GM23248 (cell line): ENCODE results near the gene HEMK1.

Source experiments
- EZH2 ChIP-seq: fragments of 200-600 bp; sonication (generic); IDR thresholded peaks from 2 replicates; pipeline ENCODE4 v1.6.1; 2018; ENCODE audit warnings: antibody characterized with exemption, mild to moderate bottlenecking; ENCODE audit not compliant: insufficient read depth, poor library complexity, severe bottlenecking
- EZH2phosphoT487 ChIP-seq: fragments of 200-600 bp; sonication (generic); IDR thresholded peaks from 2 replicates; pipeline ENCODE4 v1.6.1; 2018; ENCODE audit warnings: antibody characterized with exemption, moderate library complexity, mild to moderate bottlenecking, low read depth; ENCODE audit not compliant: insufficient read depth

DNA sequence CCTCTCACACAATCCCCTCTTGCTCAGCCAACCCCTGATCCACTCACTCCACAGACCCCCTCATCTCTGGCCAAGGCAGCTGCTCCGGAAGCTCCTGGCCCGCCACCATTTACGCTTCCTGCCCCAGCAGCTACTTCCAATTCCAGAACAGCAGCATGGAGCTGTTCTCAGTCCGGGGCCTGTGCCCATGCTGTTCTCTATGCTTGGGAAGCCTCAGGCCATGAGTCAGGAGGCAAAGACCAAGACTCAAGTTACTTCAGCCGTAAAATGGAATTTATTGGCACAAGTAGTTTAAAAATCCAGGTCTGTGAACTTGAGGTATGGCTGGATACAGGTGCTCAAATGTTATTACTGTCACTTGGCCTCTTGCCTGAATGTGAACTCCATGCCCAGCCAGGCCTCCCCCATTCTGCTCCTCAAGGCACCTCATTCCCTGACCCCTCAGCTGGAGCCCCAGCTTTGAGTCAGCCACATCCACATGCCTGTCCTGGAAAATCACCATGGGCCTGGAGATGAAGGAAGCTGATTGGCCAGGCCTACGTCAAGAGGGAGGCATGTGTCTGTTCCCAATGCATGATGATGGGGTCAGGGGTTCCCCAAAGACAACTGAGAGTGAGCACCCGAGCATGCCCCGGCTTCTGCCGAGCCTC lies 34.5 kb upstream of the HEMK1 start:
- TF ChIP-seq EZH2 (no peak), EZH2phosphoT487 (no peak)
